Mucosa of gallbladder (tissue), 1 donor: ENCODE results near the gene MAGEB17. TPM values are rescaled to one million over a fixed set of nuclear protein-coding genes. Genes with fewer than 3 reads are reported as not detected.
"Not testable (repeated sequence)": the region's sequence is repeated elsewhere in the genome, so short reads cannot be mapped to it uniquely, and the experiment has no call there.

Experiments used
- DNase-seq: peaks from one replicate; pipeline ENCODE4 v3.0.0-alpha.2; 2020; ENCODE audit warnings: low spot score
- total RNA-seq: library from RNA; stranded (reverse); gene quantifications from one replicate; pipeline ENCODE4 v1.2.1, GENCODE V29; 2021
- donor health status: DM: no; HTN: no; CAD: no.

MAGEB17 gene
- total RNA-seq, 1 donor from 2014 or later, result not detected

DNA sequence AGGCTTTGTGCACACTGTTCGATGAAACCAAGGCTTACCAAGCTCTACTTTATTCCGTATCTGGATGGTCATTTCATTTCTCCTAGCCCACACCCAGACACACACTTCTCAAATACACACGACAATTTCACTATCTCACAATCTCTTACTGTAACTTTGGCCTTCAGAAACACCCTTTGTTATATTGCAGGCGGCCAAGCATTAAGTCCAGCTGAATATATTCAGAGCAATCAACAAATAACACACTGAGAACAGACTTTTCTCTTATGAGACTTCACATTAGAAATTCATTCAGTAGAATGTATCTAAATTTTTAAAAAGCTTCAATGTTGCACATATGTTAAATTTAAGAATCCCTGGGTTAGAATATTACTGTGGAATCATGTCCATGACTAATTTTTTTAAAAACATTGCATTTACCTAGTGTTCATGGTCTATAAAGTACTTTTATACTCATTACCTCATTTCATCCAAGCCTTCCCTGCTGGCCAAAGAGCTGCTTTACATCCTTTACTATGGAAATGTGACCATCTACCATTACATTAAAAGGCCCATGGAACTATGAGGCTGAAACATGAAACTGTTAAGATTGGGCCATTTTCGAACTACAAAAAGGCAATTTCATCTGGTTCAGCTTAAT, 10.5 kb upstream of the MAGEB17 start:
- DNase-seq, result no peak

DNA sequence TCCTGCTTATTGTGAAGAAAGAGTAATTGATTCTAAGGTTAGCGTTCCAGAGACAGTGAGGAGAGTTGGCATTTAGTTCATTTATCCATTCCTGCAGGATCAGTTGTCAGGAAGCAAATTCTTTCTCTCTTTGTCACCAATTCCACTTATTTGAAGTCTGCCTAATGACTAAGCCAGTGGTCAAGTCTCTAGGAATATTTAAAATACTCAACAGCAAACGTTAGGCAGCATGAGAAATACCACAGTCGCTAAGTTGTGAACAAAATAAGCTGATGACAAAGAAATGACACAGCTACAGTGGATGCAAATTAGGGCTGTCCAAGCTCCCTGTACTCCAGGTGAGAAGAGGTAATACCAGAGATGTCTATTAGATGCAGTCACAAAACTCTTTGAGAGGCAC, 6.6 kb upstream of the MAGEB17 start:
- no peak for DNase-seq

DNA sequence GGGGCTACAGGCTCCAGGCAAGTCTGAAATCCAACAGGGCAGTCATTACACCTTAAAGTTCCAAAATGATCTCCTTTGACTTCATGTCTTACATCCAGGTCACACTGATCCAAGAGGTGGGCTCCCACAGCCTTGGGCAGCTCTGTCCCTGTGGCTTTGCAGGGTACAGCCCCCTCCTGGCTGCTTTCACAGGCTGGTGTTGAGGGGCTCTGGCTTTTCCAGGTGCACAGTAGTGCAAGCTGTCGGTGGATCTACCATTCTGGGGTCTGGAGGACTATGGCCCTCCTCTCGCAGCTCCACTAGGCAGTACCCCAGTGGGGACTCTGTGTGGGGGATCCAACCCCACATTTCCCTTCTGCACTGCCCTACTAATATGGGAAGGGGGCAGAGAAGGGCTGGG, 6.1 kb upstream of the MAGEB17 start:
- DNase-seq, result not testable (repeated sequence)

DNA sequence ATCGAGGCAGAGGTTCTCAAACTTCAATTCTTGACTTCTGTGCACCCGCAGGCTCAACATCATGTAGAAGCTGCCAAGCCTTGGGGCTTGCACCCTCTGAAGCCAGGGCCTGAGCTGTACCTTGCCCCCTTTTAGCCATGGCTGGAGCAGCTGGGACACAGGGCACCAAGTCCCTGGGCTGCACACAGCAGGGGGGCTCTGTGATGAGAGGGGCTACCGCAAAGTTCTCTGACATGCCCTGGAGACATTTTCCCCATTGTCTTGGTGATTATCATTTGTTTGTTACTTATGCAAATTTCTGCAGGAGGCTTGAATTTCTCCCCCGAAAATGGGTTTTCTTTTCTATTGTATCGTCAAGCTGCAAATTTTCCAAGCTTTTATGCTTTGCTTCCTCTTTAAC, 4.9 kb upstream of the MAGEB17 start:
- DNase-seq, result no peak

DNA sequence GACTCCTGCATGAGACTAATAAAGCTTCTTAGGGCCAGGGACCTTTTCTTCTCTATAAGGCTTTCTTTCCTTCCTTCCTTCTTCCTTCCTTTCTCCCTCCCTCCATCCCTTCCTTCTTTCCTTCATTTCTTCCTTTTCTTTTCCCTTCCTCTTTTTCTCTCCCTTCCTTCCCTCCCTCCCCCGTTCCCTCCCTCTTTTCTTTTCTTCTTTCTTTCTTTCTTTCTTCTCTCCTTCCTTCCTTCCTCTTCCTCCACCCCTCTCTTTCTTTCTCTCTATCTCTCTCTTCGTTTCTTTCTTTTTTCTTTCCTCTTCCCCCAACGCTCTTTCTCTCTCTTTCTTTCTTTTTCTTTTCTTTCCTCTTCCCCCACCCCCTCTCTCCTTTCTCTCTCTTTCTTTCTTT, 2.5 kb upstream of the MAGEB17 start:
- DNase-seq, result no peak

DNA sequence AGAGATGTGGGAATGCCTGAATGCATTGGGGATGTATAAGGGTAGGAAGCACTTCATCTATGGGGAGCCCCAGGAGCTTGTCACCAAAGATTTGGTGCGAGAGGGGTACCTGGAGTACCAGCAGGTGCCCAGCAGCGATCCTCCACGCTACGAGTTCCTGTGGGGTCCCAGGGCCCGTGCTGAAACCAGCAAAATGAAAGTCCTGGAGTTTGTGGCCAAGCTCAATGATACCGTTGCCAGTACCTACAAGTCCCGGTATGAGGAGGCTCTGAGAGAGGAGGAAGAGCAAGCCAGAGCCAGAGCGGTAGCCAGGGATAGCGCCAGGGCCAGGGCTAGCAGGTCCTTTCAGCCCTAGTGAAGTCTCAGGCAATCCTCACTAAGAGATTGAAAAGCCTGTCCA, 3.8 kb downstream of the MAGEB17 start:
- no peak for DNase-seq

DNA sequence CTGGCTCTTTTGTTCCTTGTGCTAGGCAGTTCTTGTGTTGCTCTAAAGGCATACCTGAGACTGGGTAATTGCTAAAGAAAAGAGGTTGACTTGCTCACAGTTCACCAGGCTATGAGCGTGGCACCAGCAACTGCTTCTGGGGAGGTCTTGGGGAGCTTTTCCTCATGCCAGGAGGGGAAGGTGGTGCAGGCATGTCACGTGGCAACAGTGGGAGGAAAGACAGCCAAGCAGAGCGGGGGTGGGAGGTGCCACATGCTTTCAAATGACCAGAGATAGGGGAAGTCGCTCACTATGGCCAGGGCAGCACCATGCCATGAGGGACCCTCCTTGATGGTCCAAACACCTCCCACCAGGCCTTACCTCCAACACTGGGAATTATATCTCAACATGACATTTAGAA, 4.7 kb downstream of the MAGEB17 start:
- DNase-seq, result no peak

DNA sequence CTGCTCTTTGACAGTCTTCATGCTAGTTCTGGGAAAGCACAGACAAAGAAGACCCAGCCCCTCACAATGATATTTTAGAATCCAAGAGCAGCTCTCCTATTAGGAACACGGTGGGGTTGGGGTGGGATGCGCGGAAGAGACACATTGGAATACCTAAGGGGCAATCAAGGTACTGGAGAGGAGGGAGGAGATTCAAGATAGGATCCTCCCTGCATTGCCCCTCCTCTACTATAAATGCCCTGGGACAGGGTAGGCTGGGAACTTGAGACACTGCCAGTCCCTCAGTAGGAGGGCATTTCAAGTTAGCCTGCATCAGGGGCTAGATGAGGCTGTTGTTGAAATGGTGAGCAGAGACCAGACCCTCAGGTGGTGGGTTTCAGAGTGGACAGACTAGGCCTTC, 5.1 kb downstream of the MAGEB17 start:
- no peak for DNase-seq

DNA sequence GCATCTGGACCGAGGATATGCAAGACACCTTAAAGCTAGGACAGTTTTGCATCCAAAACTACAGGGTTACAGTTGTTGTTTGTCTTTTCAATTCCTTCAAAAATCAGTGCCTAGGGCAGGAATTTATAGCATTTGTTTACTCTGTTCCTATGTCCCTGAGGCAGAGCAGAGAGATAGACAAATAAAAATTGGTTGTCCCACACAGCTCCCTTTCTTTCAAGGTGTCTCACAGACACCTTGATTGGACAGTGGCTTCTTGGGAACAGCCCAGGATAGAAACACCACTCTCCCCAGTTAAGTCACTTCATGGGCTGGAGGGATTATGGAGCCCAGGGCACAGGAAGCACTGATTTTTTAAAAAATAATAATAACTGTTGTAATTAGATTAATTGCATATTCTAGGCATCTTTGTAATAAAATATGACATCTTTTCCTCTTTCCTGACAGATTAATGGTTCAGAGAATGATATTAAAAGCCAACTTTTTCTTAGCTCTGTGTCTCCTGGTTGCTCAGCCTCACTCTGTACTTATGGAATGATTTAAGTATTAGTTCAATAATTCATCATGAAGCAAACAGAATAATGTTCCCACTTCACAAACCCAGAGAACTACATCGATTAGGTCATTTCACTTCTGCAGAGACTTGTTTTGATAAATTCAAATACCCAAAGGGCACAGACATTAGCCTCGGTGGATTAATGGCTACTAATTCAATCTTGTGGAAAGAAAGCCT, 8.2 kb downstream of the MAGEB17 start:
- no peak for DNase-seq

DNA sequence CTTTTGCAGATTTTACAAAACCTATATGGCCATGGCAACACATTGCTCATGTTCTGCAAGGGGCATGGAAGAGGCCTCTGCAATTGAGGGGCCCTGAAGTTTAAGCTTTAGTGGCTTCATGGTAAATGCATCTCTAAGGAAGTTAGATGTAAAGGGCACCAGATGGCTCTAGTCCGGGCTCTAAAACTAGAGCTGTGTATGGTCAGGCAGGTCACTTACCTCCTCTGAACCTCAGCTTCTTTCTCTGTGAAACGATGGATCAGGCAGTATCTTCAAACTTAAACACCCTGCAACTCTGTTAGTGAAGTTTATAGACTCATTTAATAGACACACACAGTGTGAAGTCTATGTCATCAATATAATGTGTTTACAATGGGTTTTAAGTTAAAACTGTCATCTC, 10.0 kb downstream of the MAGEB17 start:
- DNase-seq, result no peak

DNA sequence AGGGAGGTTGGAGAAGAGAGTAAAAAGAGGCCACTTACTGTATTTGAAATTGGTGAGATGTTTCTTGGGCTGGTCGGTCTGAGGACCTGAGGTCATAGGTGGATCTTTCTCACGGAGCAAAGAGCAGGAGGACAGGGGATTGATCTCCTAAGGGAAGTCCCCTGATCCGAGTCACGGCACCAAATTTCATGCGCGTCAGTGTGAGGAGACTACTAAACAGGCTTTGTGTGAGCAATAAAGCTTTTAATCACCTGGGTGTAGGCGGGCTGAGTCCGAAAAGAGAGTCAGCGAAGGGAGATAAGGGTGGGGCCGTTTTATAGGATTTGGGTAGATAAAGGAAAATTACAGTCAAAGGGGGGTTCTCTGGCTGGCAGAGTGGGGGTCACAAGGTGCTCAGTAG, 16.6 kb downstream of the MAGEB17 start:
- not testable (repeated sequence) for DNase-seq

DNA sequence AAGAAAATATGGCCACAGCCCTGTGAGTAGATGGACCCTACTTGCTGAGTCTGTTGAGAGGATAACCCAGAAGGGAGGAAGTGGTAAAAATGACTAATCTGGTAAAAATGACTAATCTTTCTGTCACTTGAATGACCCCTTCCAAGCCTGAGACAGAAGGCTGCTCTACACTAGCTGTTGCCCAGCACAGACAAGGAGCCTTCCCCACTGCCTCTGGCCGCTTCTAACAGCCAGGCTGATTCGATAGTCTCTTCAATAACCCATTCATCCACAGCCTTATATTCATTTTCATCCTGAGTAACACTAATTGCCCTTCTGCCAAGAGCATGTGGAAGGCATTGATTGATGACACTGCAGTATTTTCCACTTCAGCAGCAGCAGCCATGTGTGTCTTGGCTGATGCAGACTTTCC, 18.4 kb downstream of the MAGEB17 start:
- no peak for DNase-seq

DNA sequence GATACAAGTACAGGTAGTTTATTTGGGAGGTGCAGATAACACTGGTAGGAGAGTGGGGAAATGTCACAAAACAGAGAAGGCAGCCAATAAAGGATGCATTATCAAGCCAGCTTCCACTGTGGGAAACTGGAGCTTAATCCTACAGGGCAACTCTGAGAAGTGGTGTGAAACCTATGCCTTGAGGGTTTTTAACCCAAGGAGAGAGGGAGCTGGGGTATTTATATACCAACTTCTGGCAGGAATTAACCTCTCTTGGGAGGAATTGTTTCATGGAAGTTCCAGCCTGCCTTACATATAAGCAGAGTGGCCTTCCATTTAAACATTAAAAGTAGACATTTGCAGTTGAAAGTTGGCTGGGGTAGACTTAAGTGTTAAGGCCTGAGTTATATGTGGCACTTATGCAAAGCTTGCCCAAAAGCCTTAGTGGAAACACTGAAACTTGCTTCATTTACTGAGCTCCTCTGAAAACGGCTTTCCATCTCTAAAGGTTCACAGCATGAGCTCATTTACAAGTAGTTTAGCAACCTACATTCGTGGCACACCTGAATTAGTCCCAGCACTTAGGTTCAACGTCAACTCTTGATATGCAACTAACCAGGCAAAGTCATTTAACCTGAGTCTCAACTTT, 19.2 kb downstream of the MAGEB17 start:
- no peak for DNase-seq

DNA sequence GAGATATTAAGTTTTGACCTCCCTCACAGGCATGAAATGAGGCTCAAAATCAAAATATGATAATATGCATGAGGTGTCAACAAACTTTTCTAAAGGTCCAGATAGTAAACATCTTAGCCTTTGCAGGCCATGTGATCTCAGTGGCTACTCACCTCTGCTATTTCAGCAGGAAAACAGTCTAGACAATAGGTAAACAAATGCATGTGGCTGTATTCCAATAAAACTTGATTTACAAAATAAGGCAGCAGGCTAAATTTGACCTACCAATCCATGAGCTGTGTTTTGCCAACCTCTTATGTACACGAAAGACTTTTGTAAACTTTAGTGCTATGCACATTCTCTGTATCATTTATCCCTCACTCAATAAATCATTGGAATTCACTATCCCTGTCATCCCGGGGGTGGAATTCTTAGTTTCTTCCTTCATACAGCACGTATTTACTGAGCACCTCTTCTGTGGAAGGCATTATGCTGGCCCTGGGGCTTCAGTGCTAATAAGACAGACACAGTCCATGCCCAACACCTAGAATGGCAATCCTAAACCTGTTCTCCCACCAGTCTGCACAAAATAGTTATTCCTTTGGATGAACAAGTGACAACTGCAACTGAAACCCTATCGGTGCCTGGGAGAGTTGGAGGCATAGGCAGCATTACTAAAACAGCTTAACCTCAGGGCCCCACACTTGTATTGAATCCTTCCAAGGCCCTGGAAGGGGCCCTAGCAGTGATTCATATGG, 19.9 kb downstream of the MAGEB17 start:
- DNase-seq, result no peak

DNA sequence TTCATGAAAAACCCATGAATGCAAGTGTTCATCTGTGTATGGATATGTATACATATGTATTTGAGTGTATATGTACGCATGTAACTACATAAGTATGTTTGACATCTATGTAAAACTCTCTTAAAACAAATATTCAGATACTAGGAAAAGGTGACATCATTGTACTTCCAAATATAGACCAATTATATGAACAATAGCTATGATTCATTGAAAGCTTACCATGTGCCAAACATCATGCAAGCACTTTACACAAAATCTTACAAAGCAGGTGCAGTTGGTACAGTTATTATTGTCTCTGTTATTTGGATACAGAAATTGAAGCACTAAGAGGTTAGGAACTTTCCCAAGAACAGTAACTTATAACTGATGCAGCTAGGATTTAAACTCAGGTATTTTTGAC, 21.4 kb downstream of the MAGEB17 start:
- no peak for DNase-seq

DNA sequence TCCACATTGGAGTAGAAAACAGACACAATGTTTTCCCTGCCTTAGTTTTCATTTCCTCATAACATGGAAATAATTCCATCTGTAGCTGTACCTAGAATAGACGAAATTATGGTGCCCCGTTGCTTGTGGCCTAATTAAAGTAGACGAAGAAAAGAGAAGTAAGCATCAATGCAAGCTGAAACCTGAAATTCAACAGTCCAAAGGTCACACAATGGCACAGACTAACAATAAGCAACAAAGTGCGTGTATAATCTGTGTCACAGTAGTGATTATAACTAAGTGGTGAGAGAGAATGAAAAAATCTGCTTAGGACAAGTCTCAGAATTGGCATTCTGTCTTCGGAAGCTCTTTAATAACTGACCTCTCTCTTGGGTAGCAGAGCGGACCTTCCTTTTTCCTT, 24.3 kb downstream of the MAGEB17 start:
- no peak for DNase-seq

DNA sequence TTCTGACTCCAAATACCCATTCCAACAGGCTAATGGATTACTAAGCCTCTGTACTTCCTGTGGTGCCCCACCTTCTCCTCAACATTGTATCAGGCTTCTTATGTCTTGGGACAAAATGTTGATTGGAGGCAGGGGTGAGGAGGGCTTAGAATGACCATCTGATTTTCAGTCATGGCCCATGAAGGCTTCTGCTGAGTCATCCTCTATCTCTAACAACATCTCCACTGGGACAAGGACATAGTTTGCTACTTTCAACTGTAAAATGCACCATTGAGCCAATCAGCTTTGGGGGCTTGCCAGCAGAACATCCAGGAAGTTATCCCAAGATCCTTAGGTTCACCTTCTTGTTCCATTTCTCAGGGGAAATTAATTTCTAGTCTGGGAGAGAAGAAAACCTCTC, 29.5 kb downstream of the MAGEB17 start:
- no peak for DNase-seq

DNA sequence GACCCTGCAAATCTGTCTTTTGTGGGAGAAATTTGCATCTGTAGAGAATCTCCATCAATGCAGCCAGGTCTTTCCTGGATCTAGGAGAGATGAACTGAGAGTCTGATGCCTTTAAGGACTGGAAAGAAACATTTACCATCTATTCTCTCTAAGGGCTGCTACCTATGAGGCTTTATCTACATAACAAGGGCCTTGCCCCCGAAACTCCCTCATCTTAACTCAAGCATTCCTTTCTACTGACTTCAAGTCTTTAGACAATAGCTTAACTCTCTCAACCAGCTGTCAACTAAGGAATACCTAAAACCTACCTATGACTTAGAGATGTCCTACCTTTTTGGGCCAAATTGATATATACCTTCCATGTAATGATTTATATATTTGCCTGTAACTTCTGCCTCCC, 32.1 kb downstream of the MAGEB17 start:
- DNase-seq, result no peak

DNA sequence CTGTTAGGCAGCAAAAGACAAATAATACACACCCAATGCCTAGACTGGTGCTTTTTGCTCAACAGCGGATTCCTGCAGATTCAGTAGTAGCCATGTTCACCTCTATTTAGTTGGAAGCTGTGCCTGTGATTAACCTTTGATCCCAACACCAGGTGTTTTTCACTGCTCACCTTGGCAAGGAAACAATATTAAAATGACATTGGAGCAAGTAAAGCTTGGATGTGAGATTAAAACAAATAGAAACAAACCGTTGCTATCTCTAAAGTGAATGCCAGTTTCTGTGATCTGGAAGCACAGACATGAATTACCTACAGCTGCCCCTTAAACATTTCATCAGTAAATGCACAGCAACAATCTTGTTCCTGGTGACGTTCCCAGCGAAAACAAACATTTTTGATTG, 35.7 kb downstream of the MAGEB17 start:
- no peak for DNase-seq

DNA sequence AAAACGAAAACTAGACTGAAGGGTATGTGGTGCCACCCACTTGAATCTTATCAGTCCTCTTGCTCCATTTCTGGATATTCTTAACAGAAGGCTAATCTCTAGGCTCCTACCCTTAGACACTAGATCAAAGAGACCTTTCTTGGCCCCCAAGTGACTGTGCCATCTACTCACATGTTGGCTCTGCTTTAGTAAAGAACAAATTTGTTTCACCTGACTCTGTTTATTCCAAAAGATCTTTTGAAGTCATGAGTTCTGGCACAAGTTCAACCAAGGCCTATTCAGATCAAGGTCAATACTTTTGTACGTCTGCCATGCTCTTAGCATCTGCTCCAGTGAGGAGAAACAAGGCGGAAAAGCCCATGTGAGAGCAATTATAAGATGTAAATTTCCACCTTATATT, 37.3 kb downstream of the MAGEB17 start:
- DNase-seq, result no peak

DNA sequence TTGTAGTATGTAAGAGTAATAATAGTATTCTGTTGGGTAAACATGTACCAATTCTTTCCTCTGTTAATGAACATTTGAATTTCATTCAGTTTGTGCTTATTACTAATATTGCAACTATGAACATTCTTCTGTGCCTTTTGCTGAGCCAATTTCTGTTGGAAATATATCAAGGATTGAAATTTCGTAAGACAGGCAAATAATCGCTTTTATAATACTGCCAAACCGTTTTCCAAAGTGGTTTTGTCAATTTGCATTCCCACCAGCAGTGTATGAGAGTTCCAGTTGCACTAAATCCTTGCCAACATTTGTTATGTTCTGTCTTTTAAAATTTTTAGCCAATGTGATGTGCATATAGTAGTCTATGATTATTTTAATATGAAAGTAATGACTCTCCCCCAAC, 38.6 kb downstream of the MAGEB17 start:
- no peak for DNase-seq

DNA sequence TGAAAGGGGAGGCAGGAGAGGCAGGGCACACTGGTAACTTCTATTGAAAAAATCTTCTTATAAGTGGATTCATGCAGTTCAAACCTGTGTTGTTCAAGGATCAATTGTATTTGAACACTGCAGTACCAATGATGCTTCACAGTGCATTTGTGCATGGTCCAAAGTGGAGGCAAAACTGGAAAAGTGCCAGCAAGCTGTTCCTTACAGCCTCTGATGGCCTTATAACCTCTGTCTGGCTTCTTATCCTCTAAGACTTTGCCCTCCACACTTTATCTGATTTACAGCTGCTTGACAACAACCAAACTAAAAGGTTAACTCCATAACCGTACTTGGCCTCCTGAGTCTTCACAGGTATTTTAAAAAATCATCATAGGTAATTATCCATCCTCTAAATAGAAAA, 40.4 kb downstream of the MAGEB17 start:
- DNase-seq, result no peak

DNA sequence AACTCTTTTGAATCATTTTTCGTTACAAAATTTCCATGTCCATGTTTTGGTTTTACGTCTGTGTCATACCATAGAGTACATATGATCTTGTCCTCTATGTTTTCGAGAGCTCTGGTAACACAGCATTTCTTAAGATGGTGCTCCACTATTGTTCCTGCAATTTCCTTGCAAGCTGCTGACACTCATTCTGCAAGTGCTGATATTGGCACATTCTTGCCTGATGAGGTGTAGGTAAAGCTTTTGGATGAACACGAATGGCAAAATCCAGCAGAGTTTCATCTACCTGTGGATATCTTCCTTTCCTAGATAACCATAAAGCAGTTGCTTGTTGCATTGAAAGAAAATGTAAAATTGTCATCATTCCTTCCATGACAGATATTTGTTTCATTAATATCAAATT, 41.3 kb downstream of the MAGEB17 start:
- DNase-seq, result no peak
